PFSK-1 (cell line): ENCODE measurements around the gene STAC2.

Experiments
- FOXP2 ChIP-seq: optimal IDR thresholded peaks from 2 replicates; pipeline ENCODE3; 2011; ENCODE audit warnings: borderline replicate concordance, control low read depth, inconsistent platforms; ENCODE audit not compliant: insufficient read depth; ENCODE audit errors: extremely low read length, extremely low read depth
- POLR2AphosphoS5 ChIP-seq: IDR thresholded peaks from 2 replicates; pipeline ENCODE4 v1.6.1; 2012; ENCODE audit warnings: low read depth, mild to moderate bottlenecking, control low read depth, low read length, moderate library complexity
- SIN3A ChIP-seq: IDR thresholded peaks from 2 replicates; pipeline ENCODE4 v1.6.1; 2012; ENCODE audit warnings: mild to moderate bottlenecking, low read length, moderate library complexity, borderline replicate concordance; ENCODE audit not compliant: insufficient read depth
- TAF1 ChIP-seq: IDR thresholded peaks from 2 replicates; pipeline ENCODE4 v1.6.1; 2012; ENCODE audit warnings: low read length, control low read depth, borderline replicate concordance; ENCODE audit not compliant: insufficient read depth
- TF ChIP-seq, protein P1 (sequence below), 2 experiments: IDR thresholded peaks; 2 replicates each; pipeline versions ENCODE4 v1.6.1 to v1.8.0; 2011 to 2012; ENCODE audit warnings: low read depth in 2 of 2, low read length in 2 of 2, control low read depth in 1 of 2, inconsistent platforms in 1 of 2, mild to moderate bottlenecking in 1 of 2, moderate library complexity in 1 of 2; ENCODE audit not compliant: insufficient read depth in 1 of 2

STAC2 gene

DNA sequence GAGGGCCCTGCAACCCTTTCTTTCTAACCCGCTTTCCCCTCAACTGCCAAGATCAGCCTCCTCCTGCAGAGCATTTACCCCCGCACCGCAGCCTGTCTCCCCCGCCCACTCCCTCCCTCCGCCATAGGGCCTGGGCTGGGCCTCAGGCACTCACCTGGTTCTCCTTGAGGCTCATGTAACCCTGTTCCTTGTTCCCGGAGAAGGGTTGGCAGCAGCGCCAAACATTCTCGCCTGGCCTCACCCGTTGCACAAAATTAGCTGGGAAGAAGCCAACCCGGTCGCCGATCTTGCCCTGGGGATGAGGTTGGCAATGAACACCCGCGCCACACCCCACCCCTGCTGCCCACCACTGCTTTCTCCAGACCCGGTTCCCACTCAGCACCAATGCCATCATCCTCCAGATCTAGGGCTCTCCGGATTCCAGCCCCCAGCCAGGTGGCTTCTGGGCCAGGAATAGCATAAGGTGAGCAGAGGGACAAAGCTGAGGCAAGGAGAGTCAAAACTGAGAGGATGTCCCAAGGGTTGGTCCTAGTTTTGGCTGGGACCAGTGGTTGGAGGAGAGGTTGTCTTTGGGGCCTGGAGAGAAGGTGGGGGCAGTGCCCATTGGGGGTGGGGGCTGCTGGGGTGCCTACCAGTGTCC, 12.8 kb downstream of the STAC2 start:
- TF ChIP-seq FOXP2 = no peak
- TF ChIP-seq, protein P1, sequence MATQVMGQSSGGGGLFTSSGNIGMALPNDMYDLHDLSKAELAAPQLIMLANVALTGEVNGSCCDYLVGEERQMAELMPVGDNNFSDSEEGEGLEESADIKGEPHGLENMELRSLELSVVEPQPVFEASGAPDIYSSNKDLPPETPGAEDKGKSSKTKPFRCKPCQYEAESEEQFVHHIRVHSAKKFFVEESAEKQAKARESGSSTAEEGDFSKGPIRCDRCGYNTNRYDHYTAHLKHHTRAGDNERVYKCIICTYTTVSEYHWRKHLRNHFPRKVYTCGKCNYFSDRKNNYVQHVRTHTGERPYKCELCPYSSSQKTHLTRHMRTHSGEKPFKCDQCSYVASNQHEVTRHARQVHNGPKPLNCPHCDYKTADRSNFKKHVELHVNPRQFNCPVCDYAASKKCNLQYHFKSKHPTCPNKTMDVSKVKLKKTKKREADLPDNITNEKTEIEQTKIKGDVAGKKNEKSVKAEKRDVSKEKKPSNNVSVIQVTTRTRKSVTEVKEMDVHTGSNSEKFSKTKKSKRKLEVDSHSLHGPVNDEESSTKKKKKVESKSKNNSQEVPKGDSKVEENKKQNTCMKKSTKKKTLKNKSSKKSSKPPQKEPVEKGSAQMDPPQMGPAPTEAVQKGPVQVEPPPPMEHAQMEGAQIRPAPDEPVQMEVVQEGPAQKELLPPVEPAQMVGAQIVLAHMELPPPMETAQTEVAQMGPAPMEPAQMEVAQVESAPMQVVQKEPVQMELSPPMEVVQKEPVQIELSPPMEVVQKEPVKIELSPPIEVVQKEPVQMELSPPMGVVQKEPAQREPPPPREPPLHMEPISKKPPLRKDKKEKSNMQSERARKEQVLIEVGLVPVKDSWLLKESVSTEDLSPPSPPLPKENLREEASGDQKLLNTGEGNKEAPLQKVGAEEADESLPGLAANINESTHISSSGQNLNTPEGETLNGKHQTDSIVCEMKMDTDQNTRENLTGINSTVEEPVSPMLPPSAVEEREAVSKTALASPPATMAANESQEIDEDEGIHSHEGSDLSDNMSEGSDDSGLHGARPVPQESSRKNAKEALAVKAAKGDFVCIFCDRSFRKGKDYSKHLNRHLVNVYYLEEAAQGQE (IDR thresholded peaks at IDR 0.05; ENCODE audit: insufficient read depth in 1 of 2, low read depth in 2 of 2, low read length in 2 of 2) = no peak
- no peak for TF ChIP-seq TAF1
- no peak for TF ChIP-seq POLR2AphosphoS5

DNA sequence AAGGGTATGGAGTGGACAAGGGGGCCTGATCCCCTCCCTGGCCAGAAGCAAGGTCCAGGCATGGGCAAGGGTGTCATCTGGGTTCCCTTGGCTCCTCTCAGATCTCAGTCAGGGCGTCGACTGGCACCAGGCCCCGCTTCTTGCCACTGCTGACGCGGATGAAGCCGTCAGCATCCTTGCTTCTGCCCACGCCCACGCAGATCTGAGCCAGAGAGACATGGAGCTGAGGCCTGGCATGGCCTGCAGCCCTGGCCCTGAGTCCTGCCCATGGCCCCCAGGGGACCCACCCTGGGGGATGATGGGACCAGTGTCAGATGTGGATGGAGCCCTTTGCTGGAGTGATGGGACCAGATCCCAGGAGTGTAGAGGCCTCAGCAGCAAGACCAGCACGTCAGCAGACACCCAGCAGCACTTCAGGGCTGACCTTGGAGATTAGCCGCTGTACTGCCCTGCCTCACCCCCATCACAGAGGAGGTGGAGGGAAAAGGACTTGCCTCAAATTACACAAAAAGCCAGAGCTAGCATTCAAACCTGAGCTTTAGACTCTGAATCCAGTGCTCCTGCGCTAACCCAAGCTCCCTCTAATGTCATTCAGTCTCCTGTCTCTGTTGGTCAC, 13.4 kb downstream of the STAC2 start:
- no peak for TF ChIP-seq POLR2AphosphoS5
- TF ChIP-seq FOXP2 = no peak
- no peak for TF ChIP-seq TAF1

DNA sequence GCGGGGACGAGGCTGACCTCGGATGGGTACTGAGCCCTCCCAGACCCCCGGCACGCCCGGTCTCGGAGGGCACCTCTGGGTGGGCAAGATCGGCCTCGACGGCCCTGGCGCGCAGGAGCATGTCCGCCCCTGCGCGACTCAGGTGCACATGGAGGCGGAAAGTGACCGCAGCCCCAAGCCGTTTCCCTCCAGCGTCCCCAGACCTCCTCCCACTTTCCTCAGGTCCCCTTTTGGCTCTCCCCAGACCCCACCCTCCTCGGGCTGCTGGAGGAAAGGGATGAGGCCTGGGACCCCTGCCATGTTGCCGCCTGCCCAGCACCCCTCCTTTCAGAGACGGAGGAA, 15.7 kb downstream of the STAC2 start:
- TF ChIP-seq POLR2AphosphoS5 (no peak), TAF1 (no peak), SIN3A (no peak), FOXP2 (no peak)
- TF ChIP-seq, protein P1 (IDR thresholded peaks at IDR 0.05; ENCODE audit: insufficient read depth in 1 of 2, low read depth in 2 of 2, low read length in 2 of 2) = no peak

DNA sequence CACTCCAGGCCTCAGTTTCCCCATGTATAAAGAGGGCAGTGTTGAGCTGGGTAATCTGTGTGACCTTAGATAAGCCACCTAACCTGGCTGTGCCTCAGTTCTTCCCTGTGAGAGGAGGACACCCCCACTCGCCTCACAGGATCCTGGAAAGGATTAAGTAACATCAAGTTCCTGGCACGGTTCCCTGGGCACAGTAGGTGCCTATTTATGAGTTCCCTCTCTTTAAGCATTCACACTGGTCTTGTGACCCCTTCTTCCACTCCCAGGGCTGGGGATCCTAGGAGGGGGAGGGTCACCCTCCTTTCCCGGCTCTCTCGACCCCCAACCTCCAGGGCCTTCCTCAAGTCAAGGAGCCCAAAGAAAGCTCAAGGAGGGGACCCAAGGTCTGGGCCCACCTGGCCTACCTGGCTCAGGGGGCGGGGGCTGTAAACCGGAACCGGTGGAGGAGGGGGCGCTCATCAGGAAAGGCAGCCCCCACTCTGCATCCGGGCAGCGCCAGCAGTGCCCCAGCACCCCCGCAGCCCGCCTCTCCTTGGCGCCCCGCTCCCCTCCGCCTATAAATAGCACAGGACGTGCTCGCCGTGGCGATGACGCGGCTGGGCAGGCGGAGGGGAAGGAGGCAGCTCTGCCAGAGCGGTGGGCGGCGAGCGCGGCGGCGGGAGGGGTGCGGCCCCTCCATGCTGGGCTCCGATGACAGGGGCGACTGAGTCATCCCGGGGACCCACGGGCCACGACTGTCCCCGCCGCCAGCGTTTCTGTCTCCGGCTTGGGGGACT, 16.2 kb downstream of the STAC2 start:
- TF ChIP-seq FOXP2 = no peak

DNA sequence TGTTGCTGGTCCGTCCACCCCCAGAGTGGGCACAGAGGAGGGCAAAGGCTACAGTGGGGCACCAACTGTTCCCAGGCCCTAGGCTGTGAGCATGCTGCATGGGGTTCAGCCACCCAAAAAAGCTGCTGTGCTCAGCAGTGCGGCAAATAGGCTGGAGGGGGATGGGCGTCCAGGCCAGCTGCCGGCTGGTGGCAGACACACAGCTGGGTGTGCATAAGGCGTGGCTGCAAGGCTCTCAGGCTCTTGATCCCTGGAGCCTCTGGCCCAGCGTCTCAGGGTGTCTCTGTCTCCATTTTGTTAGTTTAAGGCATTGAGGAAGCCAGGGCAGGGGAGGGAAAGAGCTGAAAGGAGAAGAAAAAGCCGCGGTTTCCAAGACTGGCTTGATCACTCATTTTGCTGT, 16.9 kb downstream of the STAC2 start:
- TF ChIP-seq, protein P1 (IDR thresholded peaks at IDR 0.05; ENCODE audit: insufficient read depth in 1 of 2, low read depth in 2 of 2, low read length in 2 of 2) = no peak
- TF ChIP-seq FOXP2 (no peak), SIN3A (no peak), POLR2AphosphoS5 (no peak), TAF1 (no peak)

DNA sequence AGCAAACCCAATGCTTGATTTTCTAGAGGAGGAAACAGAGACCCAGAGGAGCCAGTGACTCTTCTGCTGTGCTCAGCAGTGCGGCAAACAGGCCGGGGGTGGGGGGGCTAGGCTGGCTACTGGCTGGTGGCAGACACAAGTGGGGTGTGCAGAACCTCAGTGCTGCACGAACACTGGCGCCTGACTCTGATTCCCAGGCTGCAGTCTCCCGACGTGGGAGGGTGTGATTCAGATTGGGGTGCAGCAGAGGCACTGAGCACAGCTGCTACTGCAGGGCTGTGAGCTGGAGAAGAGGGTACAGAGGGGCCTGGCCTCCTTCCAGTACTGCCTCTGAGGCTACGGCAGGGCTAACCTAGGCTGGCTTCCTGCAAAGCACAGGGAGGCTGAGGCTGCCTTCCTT, 17.6 kb downstream of the STAC2 start:
- no peak for TF ChIP-seq SIN3A
- TF ChIP-seq, protein P1 (IDR thresholded peaks at IDR 0.05; ENCODE audit: insufficient read depth in 1 of 2, low read depth in 2 of 2, low read length in 2 of 2) = no peak
- no peak for TF ChIP-seq FOXP2
